Keratinocyte (primary cell): ENCODE results near the gene CINP.

ENCODE experiments used
- CTCF ChIP-seq, 3 experiments: IDR thresholded peaks in 1 of 3; conservative IDR thresholded peaks in 1 of 3; optimal IDR thresholded peaks in 1 of 3; 2 replicates in 2 of 3; 3 replicates in 1 of 3; pipeline versions ENCODE3 to v1.5.1; 2011; ENCODE audit warnings: low read length in 3 of 3, mild to moderate bottlenecking in 3 of 3, moderate library complexity in 2 of 3, control low read depth in 1 of 3, inconsistent platforms in 1 of 3; ENCODE audit not compliant: insufficient read depth in 2 of 3; ENCODE audit errors: extremely low read depth in 1 of 3
- EZH2 ChIP-seq: IDR thresholded peaks from one replicate; pipeline ENCODE4 v1.6.1; 2012; ENCODE audit warnings: inconsistent platforms, mild to moderate bottlenecking, low read length, moderate library complexity

- no peak for TF ChIP-seq CTCF (optimal IDR thresholded peaks at IDR 0.05 in 1 of 3, IDR thresholded peaks at IDR 0.05 in 1 of 3, conservative IDR thresholded peaks at IDR 0.05 in 1 of 3; ENCODE audit: extremely low read depth in 1 of 3, insufficient read depth in 2 of 3, low read length in 3 of 3)
- TF ChIP-seq EZH2: no peak
Observed at GRCh38 chr14:102359341-102359740, 3.3 kb downstream of the CINP start.
